GM23248 (cell line): ENCODE data around the gene NRP1. TPM values are rescaled to one million over a fixed set of nuclear protein-coding genes. Genes with fewer than 3 reads are reported as not detected.
"Not testable (repeated sequence)": the region's sequence is repeated elsewhere in the genome, so short reads cannot be mapped to it uniquely, and the experiment has no call there.

Experiments
- DNase-seq: peaks from one replicate; pipeline ENCODE4 v3.0.0-alpha.2; 2015
- H2AFZ ChIP-seq: fragments of 200-600 bp; sonication (generic); 2 replicates; pipeline ENCODE4 v1.6.1; 2016; ENCODE audit warnings: antibody characterized with exemption
- H3F3A ChIP-seq: fragments of 200-600 bp; sonication (generic); 2 replicates; pipeline ENCODE4 v1.6.1; 2016; ENCODE audit warnings: mild to moderate bottlenecking, antibody characterized with exemption, mixed run types; ENCODE audit not compliant: insufficient read depth
- H3K27ac ChIP-seq: fragments of 200-600 bp; sonication (generic); 2 replicates; pipeline ENCODE4 v1.5.1; 2016; ENCODE audit warnings: mild to moderate bottlenecking
- H3K27me3 ChIP-seq: fragments of 200-600 bp; sonication (generic); replicated peaks from 2 replicates; pipeline ENCODE4 v1.6.1; 2016; ENCODE audit warnings: mild to moderate bottlenecking; ENCODE audit not compliant: insufficient read depth
- H3K36me3 ChIP-seq: fragments of 200-600 bp; sonication (generic); 2 replicates; pipeline ENCODE4 v1.6.1; 2016; ENCODE audit warnings: low read depth, mild to moderate bottlenecking
- H3K4me1 ChIP-seq: fragments of 200-600 bp; sonication (generic); 2 replicates; pipeline ENCODE4 v1.6.1; 2016; ENCODE audit warnings: mild to moderate bottlenecking; ENCODE audit not compliant: insufficient read depth
- H3K4me2 ChIP-seq: fragments of 200-600 bp; sonication (generic); one replicate; pipeline ENCODE4 v1.6.1; 2016; ENCODE audit warnings: mild to moderate bottlenecking; ENCODE audit not compliant: unreplicated experiment
- H3K4me3 ChIP-seq: fragments of 200-600 bp; sonication (generic); 2 replicates; pipeline ENCODE4 v1.5.1; 2016; ENCODE audit warnings: mild to moderate bottlenecking
- H3K79me2 ChIP-seq: fragments of 200-600 bp; sonication (generic); 2 replicates; pipeline ENCODE4 v1.6.1; 2016; ENCODE audit warnings: mild to moderate bottlenecking; ENCODE audit not compliant: insufficient read depth
- H3K9ac ChIP-seq: fragments of 200-600 bp; sonication (generic); 2 replicates; pipeline ENCODE4 v1.6.1; 2016; ENCODE audit warnings: mild to moderate bottlenecking
- H3K9me2 ChIP-seq: fragments of 200-600 bp; sonication (generic); 2 replicates; pipeline ENCODE4 v1.6.1; 2016; ENCODE audit warnings: mixed run types, mild to moderate bottlenecking, moderate library complexity; ENCODE audit not compliant: insufficient read depth
- H3K9me3 ChIP-seq: fragments of 200-600 bp; sonication (generic); one replicate; pipeline ENCODE4 v1.6.1; 2017; ENCODE audit warnings: low read depth
- H4K20me1 ChIP-seq: fragments of 200-600 bp; sonication (generic); 2 replicates; pipeline ENCODE4 v1.6.0; 2016; ENCODE audit not compliant: insufficient read depth
- EZH2 ChIP-seq: fragments of 200-600 bp; sonication (generic); IDR thresholded peaks from 2 replicates; pipeline ENCODE4 v1.6.1; 2018; ENCODE audit warnings: antibody characterized with exemption, mild to moderate bottlenecking; ENCODE audit not compliant: insufficient read depth, poor library complexity, severe bottlenecking
- EZH2phosphoT487 ChIP-seq: fragments of 200-600 bp; sonication (generic); IDR thresholded peaks from 2 replicates; pipeline ENCODE4 v1.6.1; 2018; ENCODE audit warnings: antibody characterized with exemption, moderate library complexity, mild to moderate bottlenecking, low read depth; ENCODE audit not compliant: insufficient read depth
- WGBS, 2 experiments: methylation state at CpG; one replicate each; pipeline ENCODE4 v1.1.6; 2015 to 2017; ENCODE audit warnings: low lambda C conversion rate in 2 of 2, low coverage in 1 of 2; ENCODE audit errors: missing lambda C conversion rate in 2 of 2; 5-methylcytosine and 5-hydroxymethylcytosine counted together
- in situ Hi-C: fragments of 300-500 bp; cut with MboI; formaldehyde crosslinking; loops from 2 replicates; pipeline ENCODE4 v1.15.0; 2020
- polyA plus RNA-seq: library from polyadenylated mRNA; unstranded; fragments of >200 nt; fragmentation: Nextera tagmentation; extraction: Ambion mirVana; gene quantifications from 2 replicates; pipeline ENCODE4 v1.2.1, GENCODE V29; 2016
- total RNA-seq: library from RNA; depleted of rRNA; stranded (reverse); fragments of >200 nt; shearing (Covaris generic); gene quantifications from 2 replicates; pipeline ENCODE4 v1.2.3, GENCODE V29; 2014

Gene NRP1
- total and polyA plus RNA-seq, 2 experiments from 2014 or later = 152 to 175 TPM

DNA sequence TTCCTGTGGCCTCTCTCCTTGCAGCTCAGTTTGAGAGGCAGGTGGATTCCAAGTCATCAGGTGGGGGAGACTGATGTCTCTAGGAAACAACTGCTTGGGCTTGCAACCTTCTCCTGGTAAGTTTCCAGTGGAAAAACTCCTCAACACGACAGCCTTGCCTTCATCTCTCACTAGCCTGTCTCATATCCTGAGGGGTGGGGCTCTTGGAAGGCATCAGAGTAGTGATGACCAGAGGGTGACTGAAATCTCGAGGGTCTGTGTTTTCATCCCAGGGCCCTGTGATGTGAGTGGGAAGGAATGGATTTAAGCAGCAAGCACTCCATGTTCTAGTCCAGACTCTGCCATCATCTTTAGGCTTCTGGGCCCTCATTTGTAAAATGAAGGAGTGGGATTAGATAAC is 107.0 kb downstream of the NRP1 start:
- H3K9me2 ChIP-seq = no peaks in the 10 kb centered on the region
- H3K27ac ChIP-seq = peak overlapping the region; percentile 17; the same call in 1 of the 2 replicates
- no peak overlapping the region for H3K4me2 ChIP-seq
- 60 to 63% methylated on average over 2 of the region's 2 CpGs for WGBS, 2 experiments
- H3K9ac ChIP-seq = no peak overlapping the region
- H3K79me2 ChIP-seq = peaks cover 94% of the 10 kb centered on the region
- in situ Hi-C loops = no loop called here
- no peaks in the 10 kb centered on the region for H3K9me3 ChIP-seq
- peak; percentile 51 for DNase-seq
- no peaks in the 10 kb centered on the region for H4K20me1 ChIP-seq
- H3K36me3 ChIP-seq = peaks cover 43% of the 10 kb centered on the region
- H3K4me3 ChIP-seq = no peak overlapping the region
- H3F3A ChIP-seq = peaks cover 59% of the 10 kb centered on the region
- H2AFZ ChIP-seq = no peak overlapping the region
- TF ChIP-seq EZH2phosphoT487 (no peak), EZH2 (no peak)
- peaks cover 16% of the 10 kb centered on the region for H3K4me1 ChIP-seq
- H3K27me3 ChIP-seq = no peaks in the 10 kb centered on the region

DNA sequence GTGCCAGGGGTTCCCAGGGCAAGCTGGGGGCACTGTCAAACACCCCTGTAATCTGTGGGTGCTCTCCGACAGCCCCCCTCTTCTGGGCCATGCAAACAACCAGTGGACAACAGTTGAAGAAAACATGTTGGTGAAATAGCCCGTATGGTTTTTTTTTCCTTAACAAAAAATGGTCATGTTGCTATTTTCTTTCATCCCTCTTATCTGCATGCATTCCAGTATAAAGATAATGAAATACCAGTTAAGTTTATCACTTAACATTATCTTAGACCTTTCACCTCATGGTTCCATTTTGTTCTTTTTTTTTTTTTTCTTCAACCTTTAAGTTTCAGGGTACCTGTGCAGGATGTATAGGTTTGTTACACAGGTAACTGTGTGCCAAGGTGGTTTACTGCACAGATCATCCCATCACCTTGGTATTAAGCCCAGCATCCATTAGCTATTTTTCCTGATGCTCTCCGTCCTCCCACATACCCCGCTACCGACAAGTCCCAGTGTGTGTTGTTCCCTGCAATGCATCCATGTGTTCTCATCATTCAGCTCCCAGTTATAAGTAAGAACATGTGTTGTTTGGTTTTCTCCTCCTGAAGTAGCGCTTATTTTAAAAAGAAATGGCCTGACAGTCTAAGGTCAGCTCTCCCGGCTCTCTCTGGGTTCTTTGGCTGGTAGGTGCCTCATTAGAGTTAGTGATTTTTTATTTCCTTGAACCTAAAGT is 110.1 kb downstream of the NRP1 start:
- Histone ChIP-seq H3K27me3 (no peaks in the 10 kb centered on the region), H4K20me1 (no peaks in the 10 kb centered on the region), H3K4me3 (no peak overlapping the region), H3K4me1 (peaks cover 6% of the 10 kb centered on the region), H3K79me2 (peaks cover 95% of the 10 kb centered on the region), H3F3A (peaks cover 48% of the 10 kb centered on the region), H3K36me3 (peaks cover 69% of the 10 kb centered on the region), H3K4me2 (no peak overlapping the region), H3K9me2 (no peaks in the 10 kb centered on the region), H3K27ac (no peak overlapping the region), H3K9ac (no peak overlapping the region), H3K9me3 (no peaks in the 10 kb centered on the region), H2AFZ (no peak overlapping the region)
- no peak for DNase-seq
- TF ChIP-seq EZH2phosphoT487 = no peak
- no peak for TF ChIP-seq EZH2
- 96% methylated on average over 7 of the region's 7 CpGs for WGBS, 2 experiments
- in situ Hi-C loops = loop anchor here (25.0 kb wide), 1 partner anchor 1413 kb away; no protein-coding TSS in a partner anchor

DNA sequence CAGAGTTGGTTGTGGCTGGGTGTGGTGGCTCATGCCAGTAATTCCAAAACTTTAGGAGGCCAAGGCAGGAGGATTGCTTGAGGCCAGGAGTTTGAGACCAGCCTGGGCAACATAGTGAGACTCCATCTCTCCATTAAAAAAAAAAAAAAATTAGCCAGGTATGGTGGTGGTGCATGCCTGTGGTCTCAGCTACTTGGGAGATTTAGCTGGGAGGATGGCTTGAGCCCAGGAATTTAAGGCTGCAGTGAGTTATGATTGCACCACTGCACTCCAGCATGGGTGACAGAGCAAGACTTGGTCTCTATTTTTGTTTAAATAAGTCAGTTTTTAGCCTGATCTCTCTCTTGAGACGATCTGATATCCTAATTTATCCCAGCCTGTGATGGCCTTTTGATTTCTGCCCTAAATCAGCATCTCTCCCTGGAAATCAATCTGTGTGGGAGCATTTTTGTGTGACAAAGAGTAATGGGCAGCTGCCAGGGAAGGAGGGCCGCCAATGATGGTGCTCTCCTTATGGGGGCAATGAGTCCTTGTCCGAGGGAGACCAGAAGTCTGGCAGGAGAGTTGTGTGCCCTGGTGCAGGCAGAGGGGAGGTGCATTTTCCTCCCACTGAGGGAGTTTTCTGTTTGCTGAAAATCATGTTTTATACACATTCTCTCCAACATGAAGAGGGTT is 111.0 kb downstream of the NRP1 start:
- H3K9ac ChIP-seq = no peak overlapping the region
- peaks cover 42% of the 10 kb centered on the region for H3F3A ChIP-seq
- peaks cover 77% of the 10 kb centered on the region for H3K36me3 ChIP-seq
- no peaks in the 10 kb centered on the region for H3K4me1 ChIP-seq
- no peaks in the 10 kb centered on the region for H3K9me3 ChIP-seq
- H4K20me1 ChIP-seq = no peaks in the 10 kb centered on the region
- TF ChIP-seq EZH2 = no peak
- no peak for TF ChIP-seq EZH2phosphoT487
- no peaks in the 10 kb centered on the region for H3K9me2 ChIP-seq
- DNase-seq = no peak
- no peak overlapping the region for H2AFZ ChIP-seq
- in situ Hi-C loops = loop anchor here (25.0 kb wide), 1 partner anchor 1414 kb away; no protein-coding TSS in a partner anchor
- peaks cover 94% of the 10 kb centered on the region for H3K79me2 ChIP-seq
- no peak overlapping the region for H3K4me2 ChIP-seq
- H3K27ac ChIP-seq = no peak overlapping the region
- no peaks in the 10 kb centered on the region for H3K27me3 ChIP-seq
- WGBS, 2 experiments = 94 to 99% methylated on average over 3 of the region's 3 CpGs
- H3K4me3 ChIP-seq = no peak overlapping the region

DNA sequence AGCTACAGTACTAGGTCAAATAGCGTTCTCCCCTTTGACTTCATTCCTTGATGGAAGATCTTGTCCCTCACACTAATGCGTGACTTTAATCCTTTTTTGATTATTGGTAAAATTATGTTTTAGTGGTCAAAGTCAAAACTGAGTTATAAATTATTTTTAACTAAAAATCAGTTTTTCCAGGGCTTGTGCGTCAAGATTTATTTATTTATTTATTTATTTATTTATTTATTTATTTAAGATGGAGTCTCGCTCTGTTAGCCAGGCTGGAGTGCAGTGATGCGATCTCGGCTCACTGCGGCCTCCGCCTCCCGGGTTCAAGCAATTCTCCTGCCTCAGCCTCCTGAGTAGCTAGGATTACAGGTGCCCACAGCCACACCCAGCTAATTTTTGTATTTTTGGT is 112.2 kb downstream of the NRP1 start:
- H3K27me3 ChIP-seq, H3K4me1 ChIP-seq, H4K20me1 ChIP-seq, H3K27ac ChIP-seq, H3K9me2 ChIP-seq, H3K9me3 ChIP-seq, H2AFZ ChIP-seq, DNase-seq, H3K9ac ChIP-seq, H3K4me2 ChIP-seq, H3K4me3 ChIP-seq: not testable (repeated sequence)
- WGBS, 2 experiments = 97 to 99% methylated on average over 9 of the region's 9 CpGs
- H3K36me3 ChIP-seq = peaks cover 77% of the 10 kb centered on the region
- peaks cover 50% of the 10 kb centered on the region for H3F3A ChIP-seq
- in situ Hi-C loops = loop anchor here (25.0 kb wide), 1 partner anchor 1415 kb away; no protein-coding TSS in a partner anchor
- peaks cover 90% of the 10 kb centered on the region for H3K79me2 ChIP-seq
